ENCODE data around the gene RTN4.
"Not testable (repeated sequence)": the region's sequence is repeated elsewhere in the genome, so short reads cannot be mapped to it uniquely, and the experiment has no call there.

RTN4 gene

DNA sequence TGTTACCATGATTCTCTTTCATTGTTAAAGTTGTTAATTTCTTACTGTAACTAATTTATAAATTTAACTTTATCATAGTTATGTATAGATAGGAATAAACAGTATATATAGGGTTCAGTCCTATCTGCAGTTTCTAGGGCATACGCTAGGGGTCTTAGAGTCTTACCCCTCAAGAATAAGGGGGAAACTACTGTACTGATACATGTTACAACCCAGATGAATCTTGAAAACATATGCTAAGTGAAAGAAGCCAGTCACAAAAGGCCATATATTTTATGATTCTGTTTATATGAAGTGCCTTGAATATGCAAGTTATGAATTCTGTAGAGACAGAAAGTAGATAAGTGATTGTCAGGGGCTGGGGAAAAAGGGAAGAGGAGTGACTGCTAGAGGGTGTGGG, 52.4 kb downstream of the RTN4 start:
- Histone ChIP-seq H3K36me3 (ENCODE audit: control insufficient read depth, insufficient read depth, low read length) (no peaks in the 10 kb centered on the region), H3K27me3 (ENCODE audit: control insufficient read depth, insufficient read depth, low read length, poor library complexity, severe bottlenecking) (no peaks in the 10 kb centered on the region), H3K9me3 (ENCODE audit: control insufficient read depth, low read length) (no peaks in the 10 kb centered on the region), H3K4me3 (ENCODE audit: insufficient read depth, low read depth, low read length) (no peak overlapping the region), H3K4me1 (ENCODE audit: control insufficient read depth, insufficient read depth, low read length) (no peaks in the 10 kb centered on the region), H3K27ac (ENCODE audit: insufficient read depth, low read depth, low read length, poor library complexity, severe bottlenecking) (no peak overlapping the region)
- WGBS, 2 experiments = 93 to 100% methylated on average over 1 of the region's 1 CpG

DNA sequence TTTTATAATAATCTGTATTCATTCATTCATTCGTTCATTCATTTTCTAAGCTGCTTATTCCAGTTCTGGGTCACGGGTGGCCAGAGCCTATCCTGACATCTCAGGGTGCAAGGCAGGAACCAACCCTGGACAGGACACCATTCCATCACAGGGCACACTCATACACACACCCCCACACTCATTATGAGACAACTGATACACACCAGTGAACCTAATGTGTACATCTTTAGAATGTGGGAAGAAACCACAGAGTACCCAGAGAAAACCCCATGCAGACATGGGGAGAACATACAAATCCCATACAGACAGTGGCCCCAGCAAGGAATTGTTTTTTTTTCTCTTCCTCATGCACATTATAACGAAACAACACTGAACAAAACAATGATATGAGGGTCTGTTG, 54.7 kb downstream of the RTN4 start:
- Histone ChIP-seq H3K4me3 (ENCODE audit: insufficient read depth, low read depth, low read length) (no peak overlapping the region), H3K27ac (ENCODE audit: insufficient read depth, low read depth, low read length, poor library complexity, severe bottlenecking) (no peak overlapping the region), H3K27me3 (ENCODE audit: control insufficient read depth, insufficient read depth, low read length, poor library complexity, severe bottlenecking) (no peaks in the 10 kb centered on the region), H3K9me3 (ENCODE audit: control insufficient read depth, low read length) (no peaks in the 10 kb centered on the region), H3K36me3 (ENCODE audit: control insufficient read depth, insufficient read depth, low read length) (no peaks in the 10 kb centered on the region), H3K4me1 (ENCODE audit: control insufficient read depth, insufficient read depth, low read length) (no peaks in the 10 kb centered on the region)
- 87 to 95% methylated on average over 2 of the region's 3 CpGs for WGBS, 2 experiments

DNA sequence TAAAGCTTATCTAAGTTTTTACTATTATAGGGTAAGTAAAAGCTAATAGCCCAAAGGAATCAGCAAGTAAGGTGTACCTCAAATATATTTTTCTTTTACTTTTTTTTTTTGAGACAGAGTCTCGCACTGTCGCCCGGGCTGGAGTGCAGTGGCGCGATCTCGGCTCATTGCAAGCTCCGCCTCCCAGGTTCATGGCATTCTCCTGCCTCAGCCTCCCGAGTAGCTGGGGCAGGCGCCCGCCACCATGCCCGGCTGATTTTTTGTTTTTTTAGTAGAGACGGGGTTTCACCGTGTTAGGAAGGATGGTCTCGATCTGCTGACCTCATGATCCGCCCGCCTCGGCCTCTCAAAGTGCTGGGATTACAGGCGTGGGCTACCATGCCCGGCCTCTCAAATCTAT, 59.6 kb downstream of the RTN4 start:
- not testable (repeated sequence) for H3K27ac ChIP-seq (ENCODE audit: insufficient read depth, low read depth, low read length, poor library complexity, severe bottlenecking); H3K36me3 ChIP-seq (ENCODE audit: control insufficient read depth, insufficient read depth, low read length); H3K27me3 ChIP-seq (ENCODE audit: control insufficient read depth, insufficient read depth, low read length, poor library complexity, severe bottlenecking); H3K4me1 ChIP-seq (ENCODE audit: control insufficient read depth, insufficient read depth, low read length); H3K4me3 ChIP-seq (ENCODE audit: insufficient read depth, low read depth, low read length); H3K9me3 ChIP-seq (ENCODE audit: control insufficient read depth, low read length)
- WGBS, 2 experiments = 88 to 94% methylated on average over 19 of the region's 19 CpGs

DNA sequence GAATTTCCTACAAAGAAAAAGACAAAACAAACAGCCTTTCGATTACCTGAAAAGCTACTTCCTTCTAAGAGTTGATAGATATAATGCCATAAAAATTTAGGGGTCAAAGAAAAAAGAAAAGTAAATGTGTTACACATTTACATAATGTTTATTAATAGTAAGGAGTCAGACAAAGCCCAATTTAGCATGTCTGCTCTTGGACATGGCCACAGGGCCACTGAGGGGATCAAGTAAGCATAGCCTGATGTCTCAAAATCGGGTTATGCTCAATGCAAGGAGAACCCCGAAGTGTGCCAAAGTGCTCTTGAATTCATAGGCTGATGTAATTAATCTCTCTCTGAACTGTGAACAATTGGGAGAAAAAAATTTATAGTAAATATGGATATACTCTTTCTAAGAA, 61.6 kb downstream of the RTN4 start:
- Histone ChIP-seq H3K4me3 (ENCODE audit: insufficient read depth, low read depth, low read length) (no peak overlapping the region), H3K36me3 (ENCODE audit: control insufficient read depth, insufficient read depth, low read length) (peaks cover 2% of the 10 kb centered on the region), H3K27me3 (ENCODE audit: control insufficient read depth, insufficient read depth, low read length, poor library complexity, severe bottlenecking) (no peaks in the 10 kb centered on the region), H3K9me3 (ENCODE audit: control insufficient read depth, low read length) (no peaks in the 10 kb centered on the region), H3K4me1 (ENCODE audit: control insufficient read depth, insufficient read depth, low read length) (no peaks in the 10 kb centered on the region), H3K27ac (ENCODE audit: insufficient read depth, low read depth, low read length, poor library complexity, severe bottlenecking) (no peak overlapping the region)
- 93 to 94% methylated on average over 2 of the region's 3 CpGs for WGBS, 2 experiments

DNA sequence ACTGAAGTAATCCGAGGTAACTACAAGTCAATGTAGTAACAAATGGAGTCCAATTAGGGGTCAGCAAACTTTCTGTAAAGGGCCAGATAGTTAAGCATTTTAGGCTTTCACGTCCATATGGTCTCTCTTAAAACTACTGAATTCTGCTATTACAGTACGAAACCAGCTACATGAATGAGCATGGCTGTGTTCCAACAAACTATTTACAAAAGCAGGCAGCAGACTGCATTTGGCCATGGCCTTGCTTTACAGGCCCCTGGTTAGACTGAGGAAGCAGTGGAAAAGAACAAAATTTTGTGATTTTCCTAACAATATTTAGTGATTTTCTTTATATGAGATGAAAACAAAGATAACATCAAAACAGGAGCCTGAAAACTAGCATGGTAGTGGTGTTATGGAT, 64.0 kb downstream of the RTN4 start:
- Histone ChIP-seq H3K36me3 (ENCODE audit: control insufficient read depth, insufficient read depth, low read length) (peaks cover 5% of the 10 kb centered on the region), H3K27me3 (ENCODE audit: control insufficient read depth, insufficient read depth, low read length, poor library complexity, severe bottlenecking) (no peaks in the 10 kb centered on the region), H3K4me1 (ENCODE audit: control insufficient read depth, insufficient read depth, low read length) (no peaks in the 10 kb centered on the region), H3K9me3 (ENCODE audit: control insufficient read depth, low read length) (no peaks in the 10 kb centered on the region), H3K4me3 (ENCODE audit: insufficient read depth, low read depth, low read length) (no peak overlapping the region), H3K27ac (ENCODE audit: insufficient read depth, low read depth, low read length, poor library complexity, severe bottlenecking) (no peak overlapping the region)
- 93 to 95% methylated on average over 3 of the region's 3 CpGs for WGBS, 2 experiments

DNA sequence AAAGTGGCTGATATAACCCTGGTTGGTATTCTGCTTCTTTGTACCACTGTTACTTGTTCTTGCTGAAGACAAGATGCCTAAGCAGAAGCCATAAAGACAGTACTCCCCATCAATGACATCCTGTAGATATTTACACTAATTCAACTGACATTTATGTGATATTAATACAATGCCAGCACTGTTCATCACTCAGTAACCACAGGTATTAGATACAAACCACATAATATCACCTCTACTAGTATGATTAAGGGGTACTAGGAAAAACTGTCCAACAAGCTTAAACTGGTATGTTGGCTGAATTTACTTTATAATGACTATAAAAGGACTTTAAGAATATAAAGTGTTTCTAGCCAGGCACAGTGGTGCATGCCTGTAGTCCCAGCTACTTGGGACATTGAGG, 65.8 kb downstream of the RTN4 start:
- Histone ChIP-seq H3K4me1 (ENCODE audit: control insufficient read depth, insufficient read depth, low read length) (no peaks in the 10 kb centered on the region), H3K27me3 (ENCODE audit: control insufficient read depth, insufficient read depth, low read length, poor library complexity, severe bottlenecking) (no peaks in the 10 kb centered on the region), H3K27ac (ENCODE audit: insufficient read depth, low read depth, low read length, poor library complexity, severe bottlenecking) (no peak overlapping the region), H3K36me3 (ENCODE audit: control insufficient read depth, insufficient read depth, low read length) (peaks cover 5% of the 10 kb centered on the region), H3K4me3 (ENCODE audit: insufficient read depth, low read depth, low read length) (no peak overlapping the region), H3K9me3 (ENCODE audit: control insufficient read depth, low read length) (no peaks in the 10 kb centered on the region)

DNA sequence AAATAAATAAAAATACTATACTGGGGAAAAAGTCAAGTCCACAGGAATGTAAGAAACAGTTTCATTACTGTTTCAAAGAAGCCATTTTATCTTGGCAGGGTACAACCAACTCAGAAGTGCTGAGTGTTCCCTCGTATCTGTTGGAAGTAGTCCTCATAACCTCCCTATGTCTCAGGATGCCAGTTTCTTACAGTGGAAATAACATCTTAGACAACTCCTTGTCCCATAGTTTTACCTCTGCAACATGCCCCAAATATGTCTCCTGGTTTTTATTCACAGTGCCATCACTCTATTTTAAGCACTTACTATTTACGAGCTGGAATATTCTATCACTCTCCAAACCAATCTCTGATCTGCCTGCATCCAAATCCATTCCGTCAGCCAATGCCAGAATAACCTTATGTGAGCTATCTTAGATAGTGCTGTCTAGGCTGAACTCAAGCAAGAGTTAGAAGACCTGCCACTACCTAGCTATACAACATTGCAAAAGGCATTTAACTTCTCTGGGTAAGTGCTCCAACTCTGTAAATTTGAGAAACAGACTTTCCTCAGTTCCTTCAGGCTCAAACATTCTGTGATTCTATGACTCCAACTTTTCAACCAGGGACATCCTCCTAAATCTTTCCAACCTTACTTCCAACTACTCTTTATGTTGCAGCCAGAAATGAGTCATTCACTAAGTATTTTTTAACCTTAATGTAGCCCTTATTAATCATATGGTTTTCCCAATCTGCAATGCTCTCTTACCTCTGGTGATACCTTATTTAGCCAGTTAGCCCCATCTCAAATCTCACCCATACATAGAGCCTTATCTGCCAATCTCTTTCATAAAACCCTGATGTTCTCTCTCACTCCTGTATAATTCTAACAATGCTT, 66.7 kb downstream of the RTN4 start:
- Histone ChIP-seq H3K27ac (ENCODE audit: insufficient read depth, low read depth, low read length, poor library complexity, severe bottlenecking) (no peak overlapping the region), H3K4me1 (ENCODE audit: control insufficient read depth, insufficient read depth, low read length) (no peaks in the 10 kb centered on the region), H3K4me3 (ENCODE audit: insufficient read depth, low read depth, low read length) (no peak overlapping the region), H3K27me3 (ENCODE audit: control insufficient read depth, insufficient read depth, low read length, poor library complexity, severe bottlenecking) (no peaks in the 10 kb centered on the region), H3K9me3 (ENCODE audit: control insufficient read depth, low read length) (no peaks in the 10 kb centered on the region), H3K36me3 (ENCODE audit: control insufficient read depth, insufficient read depth, low read length) (peaks cover 5% of the 10 kb centered on the region)
- WGBS, 2 experiments = 63% methylated on average over 3 of the region's 3 CpGs

DNA sequence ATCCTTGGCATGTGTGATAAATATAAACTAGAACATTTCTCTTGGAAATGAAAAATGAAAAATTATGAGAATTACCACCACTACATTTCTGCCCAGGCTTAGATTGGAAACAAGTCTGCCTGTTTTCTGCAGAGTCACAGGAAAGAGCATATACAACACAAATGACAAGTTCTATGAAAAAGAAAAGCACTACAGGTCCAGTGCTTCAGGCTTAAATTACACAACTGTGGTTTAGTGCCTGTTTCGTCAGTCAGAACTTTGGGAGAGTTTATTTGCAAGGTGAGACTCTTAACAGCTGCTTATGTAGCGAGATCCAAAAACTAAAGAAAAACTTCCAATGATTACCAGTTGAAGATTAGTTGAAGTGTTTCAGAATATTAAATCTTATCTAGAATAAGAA, 68.9 kb downstream of the RTN4 start:
- Histone ChIP-seq H3K4me3 (ENCODE audit: insufficient read depth, low read depth, low read length) (no peak overlapping the region), H3K9me3 (ENCODE audit: control insufficient read depth, low read length) (no peaks in the 10 kb centered on the region), H3K36me3 (ENCODE audit: control insufficient read depth, insufficient read depth, low read length) (peaks cover 6% of the 10 kb centered on the region), H3K4me1 (ENCODE audit: control insufficient read depth, insufficient read depth, low read length) (no peaks in the 10 kb centered on the region), H3K27ac (ENCODE audit: insufficient read depth, low read depth, low read length, poor library complexity, severe bottlenecking) (no peak overlapping the region), H3K27me3 (ENCODE audit: control insufficient read depth, insufficient read depth, low read length, poor library complexity, severe bottlenecking) (no peaks in the 10 kb centered on the region)
- WGBS, 2 experiments = 85 to 98% methylated on average over 1 to 2 of the region's 2 CpGs

DNA sequence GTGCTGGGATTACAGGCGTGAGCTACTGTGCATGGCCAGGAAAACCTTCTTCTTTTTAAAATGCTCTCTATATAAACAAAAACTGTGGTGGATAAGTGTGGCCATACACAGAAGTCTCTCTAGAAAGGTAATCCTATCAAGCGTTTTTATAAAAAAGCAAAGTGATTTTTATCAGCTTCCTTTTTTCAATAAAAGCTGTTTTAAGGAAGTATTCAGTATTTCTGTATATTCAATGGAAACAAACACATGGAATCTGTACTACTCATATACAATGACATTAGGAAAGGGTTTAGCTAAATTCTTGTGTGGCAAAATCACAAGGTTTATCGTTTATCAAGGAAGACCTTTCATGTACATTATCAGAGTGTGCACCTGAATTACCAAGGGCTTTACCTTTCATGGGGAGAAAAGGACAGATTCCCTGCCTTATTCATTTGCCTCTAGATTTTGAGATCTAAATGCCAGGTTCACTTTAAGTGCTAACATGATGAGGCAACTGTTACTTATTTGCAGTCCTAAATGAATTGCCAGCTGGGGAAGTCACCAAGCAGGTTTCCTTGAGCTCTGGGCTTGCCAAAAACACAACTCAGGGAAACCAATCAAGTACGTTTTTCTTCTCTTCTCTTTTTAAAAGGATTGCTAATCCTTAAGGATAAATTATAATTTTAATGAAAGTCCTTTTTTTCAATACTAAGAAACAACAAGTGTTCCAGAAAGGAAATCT, 70.8 kb downstream of the RTN4 start:
- Histone ChIP-seq H3K36me3 (ENCODE audit: control insufficient read depth, insufficient read depth, low read length) (peaks cover 9% of the 10 kb centered on the region), H3K27ac (ENCODE audit: insufficient read depth, low read depth, low read length, poor library complexity, severe bottlenecking) (no peak overlapping the region), H3K4me1 (ENCODE audit: control insufficient read depth, insufficient read depth, low read length) (no peaks in the 10 kb centered on the region), H3K27me3 (ENCODE audit: control insufficient read depth, insufficient read depth, low read length, poor library complexity, severe bottlenecking) (no peaks in the 10 kb centered on the region), H3K9me3 (ENCODE audit: control insufficient read depth, low read length) (no peaks in the 10 kb centered on the region), H3K4me3 (ENCODE audit: insufficient read depth, low read depth, low read length) (no peak overlapping the region)
- WGBS, 2 experiments = 91 to 94% methylated on average over 2 to 4 of the region's 4 CpGs

DNA sequence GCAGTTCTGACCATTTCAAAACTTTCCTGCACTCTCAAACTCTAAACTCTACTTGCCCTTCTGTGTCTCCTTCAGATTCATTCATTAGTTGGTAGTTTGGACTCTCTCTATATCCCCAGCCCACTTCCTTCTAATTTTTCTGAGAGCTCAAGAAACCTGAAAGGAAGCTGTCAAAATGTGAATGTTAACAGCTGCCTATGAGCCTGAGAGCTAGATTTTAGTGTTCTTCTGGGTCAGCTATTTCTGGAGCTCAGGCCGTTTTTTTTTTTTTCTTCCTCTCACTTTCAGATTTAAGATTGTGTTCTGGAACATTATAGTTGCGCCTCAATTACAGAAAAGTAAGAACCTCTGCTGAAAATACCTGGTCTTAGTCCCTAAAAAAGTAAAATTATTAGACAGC, 73.1 kb downstream of the RTN4 start:
- H3K4me3 ChIP-seq (ENCODE audit: insufficient read depth, low read depth, low read length) = no peak overlapping the region
- H3K9me3 ChIP-seq (ENCODE audit: control insufficient read depth, low read length) = no peaks in the 10 kb centered on the region
- no peaks in the 10 kb centered on the region for H3K27me3 ChIP-seq (ENCODE audit: control insufficient read depth, insufficient read depth, low read length, poor library complexity, severe bottlenecking)
- H3K27ac ChIP-seq (ENCODE audit: insufficient read depth, low read depth, low read length, poor library complexity, severe bottlenecking) = no peak overlapping the region
- peaks cover 4% of the 10 kb centered on the region for H3K36me3 ChIP-seq (ENCODE audit: control insufficient read depth, insufficient read depth, low read length)
- no peaks in the 10 kb centered on the region for H3K4me1 ChIP-seq (ENCODE audit: control insufficient read depth, insufficient read depth, low read length)
- 94 to 95% methylated on average over 2 of the region's 2 CpGs for WGBS, 2 experiments

All from ectodermal cell (in vitro differentiated cells).